Measurements from ENCODE around the gene ANK3.

DNA sequence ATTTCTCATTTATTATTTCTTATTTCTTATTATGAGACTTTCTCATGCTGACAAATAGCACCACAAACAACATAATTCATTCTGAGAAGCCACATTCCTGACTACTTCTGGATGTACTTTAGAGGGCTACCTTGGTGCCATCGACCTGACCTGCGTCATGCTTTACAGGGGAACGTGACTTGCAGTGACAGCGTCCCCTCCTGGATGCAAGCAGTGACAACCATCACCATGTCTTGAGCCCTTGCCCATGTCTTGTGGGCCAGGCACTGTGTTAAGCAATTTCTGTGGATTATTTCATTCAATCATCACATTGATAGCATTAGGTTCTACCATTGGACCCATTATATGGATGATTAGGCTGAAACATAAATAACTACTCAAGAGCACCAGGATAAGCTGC lies 137.0 kb downstream of the ANK3 start:
- TF ChIP-seq POLR2A (IDR thresholded peaks at IDR 0.05), result no peak
- TF ChIP-seq POLR2AphosphoS5 (IDR thresholded peaks at IDR 0.05), result no peak

Measured in breast epithelium (tissue), 3 donors.